ENCODE data around the gene TMEM223. TPM values are rescaled to one million over a fixed set of nuclear protein-coding genes. Genes with fewer than 3 reads are reported as not detected.
A peak's percentile ranks its signal among the peaks of the same experiment; 100 is the strongest.
"Not testable (repeated sequence)": the region's sequence is repeated elsewhere in the genome, so short reads cannot be mapped to it uniquely, and the experiment has no call there.

TMEM223 gene
- total RNA-seq, 1 donor from 2014 or later, result 13.5 TPM

GRCh38 chr11:62801071-62801470, 9.3 kb upstream of the TMEM223 start:
- DNase-seq (ENCODE audit: low read depth in 2 of 2), result no peak

DNA sequence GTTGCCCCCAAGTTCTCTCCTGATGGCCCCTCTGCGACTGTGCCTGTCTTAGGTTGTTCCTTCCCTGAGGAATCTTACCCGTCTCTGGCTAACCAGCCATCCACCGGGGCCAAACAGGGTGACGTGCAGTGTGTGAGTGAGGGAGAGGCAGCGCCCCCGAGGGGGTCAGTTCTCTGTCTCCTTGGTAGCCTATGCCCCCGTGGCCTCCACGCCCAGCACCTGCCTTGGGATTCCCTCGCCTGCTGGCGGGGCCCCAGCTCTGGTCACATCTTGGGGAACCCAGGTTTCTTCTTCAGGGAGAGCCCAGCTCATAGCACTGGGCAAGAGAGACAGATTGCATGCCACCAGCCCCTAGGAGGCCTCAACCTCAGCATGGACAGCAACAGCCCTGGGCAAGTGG, 7.7 kb upstream of the TMEM223 start:
- no peak for DNase-seq (ENCODE audit: low read depth in 2 of 2)

GRCh38 chr11:62796281-62796680, 4.5 kb upstream of the TMEM223 start:
- DNase-seq (ENCODE audit: low read depth in 2 of 2), result no peak

DNA sequence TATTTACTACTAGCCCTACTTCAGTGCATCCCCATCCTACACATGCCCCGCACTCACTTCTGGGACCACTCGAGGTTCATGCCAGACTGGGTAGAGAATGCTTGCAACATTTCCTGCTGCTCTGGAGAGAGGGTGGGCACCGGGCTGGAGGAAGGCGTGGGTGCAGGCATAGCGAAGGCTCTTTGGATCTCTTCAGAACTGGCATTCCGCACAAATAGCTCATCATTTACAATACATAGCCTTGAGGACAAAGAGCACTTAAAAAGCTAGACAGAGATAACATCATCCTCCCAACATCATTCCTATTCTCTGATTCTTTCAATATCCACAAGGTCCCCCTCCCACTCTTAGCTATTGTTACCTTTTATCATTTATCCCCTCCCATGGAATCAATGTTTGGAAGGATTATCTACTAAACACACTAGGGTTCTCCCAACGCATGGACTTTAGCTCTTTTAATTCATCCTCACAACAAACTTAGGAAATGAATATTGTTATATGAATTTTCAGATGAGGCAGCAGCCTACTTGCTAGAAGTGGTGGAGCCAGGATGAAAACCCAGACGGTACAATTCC, 2.5 kb upstream of the TMEM223 start:
- DNase-seq (ENCODE audit: low read depth in 2 of 2), result no peak

DNA sequence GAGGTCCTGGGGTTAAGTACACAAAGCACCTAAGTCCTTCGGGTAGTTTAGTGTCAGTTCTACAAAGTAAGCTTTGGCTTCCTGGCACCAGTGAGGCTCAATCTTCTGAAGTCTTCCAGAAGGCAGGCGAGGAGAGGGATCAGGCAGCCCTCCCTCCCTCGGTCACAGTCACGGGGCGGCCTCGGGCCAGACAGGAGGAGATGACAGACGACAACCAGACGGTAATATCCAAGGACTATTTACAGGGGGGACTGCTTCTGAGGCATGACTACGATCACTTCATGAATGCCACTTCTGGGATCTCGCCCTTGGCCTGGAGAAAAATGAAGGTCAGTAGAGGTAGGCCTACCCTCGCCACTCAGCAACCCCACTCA, 383 bp upstream of the TMEM223 start:
- peak in 1 of 2 donors; percentile 14 for DNase-seq (ENCODE audit: low read depth in 2 of 2)

- DNase-seq (ENCODE audit: low read depth in 2 of 2), result no peak
These were observed 2.2 kb downstream of the TMEM223 start for GRCh38 chr11:62789576-62789975.

DNA sequence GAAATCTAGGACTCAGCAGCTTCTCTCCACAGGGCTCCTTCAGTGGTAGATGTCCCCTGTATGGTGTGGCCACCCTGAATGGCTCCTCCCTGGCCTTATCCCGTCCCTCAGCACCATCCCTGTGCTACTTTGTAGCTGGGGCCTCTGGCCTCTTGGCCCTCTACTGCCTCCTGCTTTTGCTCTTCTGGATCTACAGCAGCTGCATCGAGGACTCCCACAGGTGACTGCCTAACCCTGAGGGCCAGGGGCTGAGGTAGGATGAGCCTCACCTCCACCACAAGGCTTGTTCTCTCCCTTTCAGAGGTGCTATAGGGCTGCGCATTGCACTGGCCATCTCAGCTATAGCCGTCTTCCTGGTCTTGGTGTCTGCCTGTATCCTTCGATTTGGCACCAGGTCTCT, 2.8 kb downstream of the TMEM223 start:
- DNase-seq (ENCODE audit: low read depth in 2 of 2), result no peak

DNA sequence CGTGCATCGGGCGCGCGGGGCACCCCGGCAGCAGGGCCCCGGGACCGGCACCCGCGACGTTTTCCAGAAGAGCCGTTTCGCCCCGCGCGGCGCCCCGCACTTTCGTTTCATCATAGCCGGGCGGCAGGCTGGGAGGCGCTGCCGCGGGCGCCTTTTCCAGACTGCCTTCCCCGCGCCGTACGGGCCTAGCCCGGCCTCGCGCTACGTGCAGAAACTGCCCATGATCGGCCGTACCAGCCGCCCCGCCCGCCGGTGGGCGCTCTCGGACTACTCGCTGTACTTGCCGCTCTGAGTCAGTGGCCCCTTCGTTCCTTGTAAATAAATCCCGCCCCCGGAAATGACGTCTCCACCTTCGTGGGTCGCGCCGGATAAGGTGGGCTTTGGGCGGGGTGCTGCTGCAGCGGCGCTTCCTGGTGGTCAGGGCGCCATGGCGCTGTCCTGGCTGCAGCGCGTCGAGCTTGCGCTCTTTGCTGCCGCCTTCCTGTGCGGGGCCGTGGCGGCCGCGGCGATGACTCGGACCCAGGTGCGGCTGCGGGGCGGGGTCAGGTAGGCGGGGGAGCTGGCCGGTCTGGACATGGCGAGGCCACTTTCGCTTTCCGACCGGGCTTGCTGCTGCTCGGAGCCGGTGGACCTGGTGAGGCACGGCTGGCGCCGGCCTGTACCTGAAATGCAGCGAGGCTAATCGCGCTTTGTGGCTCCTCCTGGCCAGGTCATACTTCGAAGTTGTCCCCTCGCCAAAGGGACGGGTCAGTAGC, 4.6 kb downstream of the TMEM223 start, which contains the start of gene TMEM179B:
Gene TMEM179B, plus strand, starts transcription at position 398 of the 755 bp plus-strand sequence. Its CDS starts 30 bp downstream, at position 428.
- DNase-seq (ENCODE audit: low read depth in 2 of 2), result peak; percentile 97 to 98

- peak; percentile 86 to 89 for DNase-seq (ENCODE audit: low read depth in 2 of 2)
These were observed 5.3 kb downstream of the TMEM223 start for GRCh38 chr11:62786318-62787004.

DNA sequence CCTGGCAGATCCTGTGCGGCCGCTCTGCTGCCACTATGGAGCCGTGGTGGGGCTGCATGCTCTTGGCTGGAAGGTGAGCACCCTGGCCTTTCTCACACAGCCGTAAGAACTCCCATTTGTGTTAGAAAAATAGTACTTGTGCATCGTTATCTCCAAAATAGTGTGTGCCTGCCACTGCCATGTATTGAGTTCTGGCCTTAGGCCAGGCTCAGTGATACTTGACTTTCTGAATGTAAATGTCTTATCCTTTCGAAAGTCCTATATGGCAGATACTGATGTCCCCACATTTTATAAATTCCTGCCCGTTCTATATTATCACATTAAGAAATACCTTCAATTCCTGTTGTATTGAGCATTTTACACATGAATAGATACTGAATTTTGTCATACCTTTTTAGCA, 9.1 kb downstream of the TMEM223 start:
- DNase-seq (ENCODE audit: low read depth in 2 of 2), result no peak

DNA sequence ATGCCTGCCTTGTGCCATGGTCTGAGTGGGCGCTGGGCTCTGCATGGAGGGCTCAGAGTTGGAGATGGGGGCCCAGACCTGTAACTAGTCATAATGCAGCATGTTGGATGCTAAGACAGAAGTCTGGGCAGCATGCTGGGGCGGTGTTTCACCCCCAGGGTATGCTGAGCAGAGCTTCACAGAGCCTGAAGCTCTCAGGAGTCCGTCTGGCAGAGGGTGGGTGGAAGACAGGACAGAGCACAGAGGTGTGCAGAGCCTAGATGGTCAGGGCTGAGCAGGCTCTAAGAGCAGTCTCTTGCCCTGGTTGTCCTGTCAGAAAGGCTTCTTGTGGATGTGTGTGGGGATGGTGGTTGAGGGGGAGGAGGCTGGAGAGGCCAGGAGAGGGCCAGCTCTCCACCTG, 13.4 kb downstream of the TMEM223 start:
- no peak for DNase-seq (ENCODE audit: low read depth in 2 of 2)

DNA sequence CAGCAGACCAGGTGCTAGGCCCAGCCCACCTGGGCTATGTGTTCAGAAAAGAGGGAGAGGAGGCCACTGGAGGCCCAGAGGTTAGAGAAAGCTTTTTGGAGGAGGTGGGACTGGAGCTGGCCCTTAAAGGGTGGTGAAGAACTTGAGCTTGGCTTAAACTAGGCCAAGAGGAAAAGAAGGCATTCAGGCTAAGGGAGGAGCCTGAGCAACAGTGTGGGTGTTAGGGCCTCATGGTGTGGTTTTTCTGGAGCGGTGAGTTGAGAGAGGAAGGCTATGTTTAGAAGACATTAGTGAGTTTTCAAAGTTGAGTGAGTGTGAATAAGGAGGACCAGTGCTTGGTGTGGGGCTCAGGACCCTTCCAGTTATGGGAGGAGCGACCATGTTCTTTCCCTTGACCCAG, 14.4 kb downstream of the TMEM223 start:
- DNase-seq (ENCODE audit: low read depth in 2 of 2), result no peak

DNA sequence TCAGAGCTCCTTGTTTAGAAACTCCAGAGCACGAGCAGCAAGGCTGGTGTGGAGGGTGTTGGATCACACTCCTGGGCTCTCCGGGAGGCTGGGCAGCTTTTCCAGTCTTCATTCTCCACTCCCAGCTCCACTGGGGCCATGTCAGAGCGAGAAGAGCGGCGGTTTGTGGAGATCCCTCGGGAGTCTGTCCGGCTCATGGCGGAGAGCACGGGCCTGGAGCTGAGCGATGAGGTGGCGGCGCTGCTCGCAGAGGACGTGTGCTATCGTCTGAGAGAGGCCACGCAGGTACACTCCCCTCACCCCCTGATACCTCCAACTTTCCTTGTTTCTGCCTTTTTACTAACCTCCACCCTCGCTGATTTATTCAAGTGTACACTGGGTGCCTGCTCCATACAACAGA, 16.2 kb downstream of the TMEM223 start:
- DNase-seq (ENCODE audit: low read depth in 2 of 2), result no peak

- peak; percentile 20 to 57 for DNase-seq (ENCODE audit: low read depth in 2 of 2)
These were observed 17.4 kb downstream of the TMEM223 start for GRCh38 chr11:62774407-62774806.

DNA sequence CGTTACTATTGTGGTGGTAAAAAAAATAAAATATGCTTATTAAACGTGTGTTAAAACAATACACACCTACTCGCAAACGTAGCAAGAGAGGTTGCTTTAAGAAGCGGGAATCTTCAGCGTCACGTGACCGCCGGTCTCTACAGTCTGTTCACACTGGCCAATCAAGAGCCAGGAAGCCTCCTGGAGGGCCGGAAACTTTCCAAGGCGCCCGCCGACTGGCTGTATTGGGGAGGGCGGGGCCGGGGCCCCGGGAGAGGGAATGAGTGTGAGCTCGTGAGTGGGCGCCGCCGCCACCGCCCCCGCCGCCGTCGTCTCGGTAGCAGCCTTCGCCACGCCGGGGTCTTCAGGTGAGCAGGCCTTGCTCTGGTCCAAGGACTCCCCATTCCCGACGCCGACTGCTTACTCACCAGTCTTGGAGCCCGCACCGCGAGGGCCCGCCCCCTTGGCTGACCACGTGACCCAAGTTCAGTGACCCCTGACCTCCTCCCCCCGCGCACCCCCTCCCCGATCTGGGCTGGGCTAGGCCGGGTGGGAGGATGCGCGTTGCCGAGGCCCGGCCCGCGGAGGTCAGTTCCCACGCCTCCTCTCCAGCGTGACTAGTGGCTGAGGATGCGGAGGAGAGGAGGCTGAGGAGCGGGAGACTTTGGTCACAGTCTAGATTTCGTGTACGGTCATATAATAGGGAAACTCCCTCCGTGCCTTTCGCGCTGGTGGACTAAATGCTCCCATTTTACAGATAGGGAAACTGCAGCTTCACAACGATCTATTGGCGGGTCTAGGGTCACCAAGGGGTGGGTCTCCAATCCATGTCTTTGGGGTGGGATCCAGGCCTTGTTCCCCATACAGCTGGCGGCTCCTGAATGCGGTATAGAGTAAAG, 20.4 kb downstream of the TMEM223 start, which contains the start of gene TAF6L:
Gene TAF6L, plus strand, starts transcription at position 253 of the 878 bp plus-strand sequence. CDS start 4,388 bp downstream, outside the sequence.
- DNase-seq (ENCODE audit: low read depth in 2 of 2), result peak; percentile 95 to 98

GRCh38 chr11:62770778-62771143, 21.0 kb downstream of the TMEM223 start:
- DNase-seq (ENCODE audit: low read depth in 2 of 2), result peak in 1 of 2 donors; percentile 59

DNA sequence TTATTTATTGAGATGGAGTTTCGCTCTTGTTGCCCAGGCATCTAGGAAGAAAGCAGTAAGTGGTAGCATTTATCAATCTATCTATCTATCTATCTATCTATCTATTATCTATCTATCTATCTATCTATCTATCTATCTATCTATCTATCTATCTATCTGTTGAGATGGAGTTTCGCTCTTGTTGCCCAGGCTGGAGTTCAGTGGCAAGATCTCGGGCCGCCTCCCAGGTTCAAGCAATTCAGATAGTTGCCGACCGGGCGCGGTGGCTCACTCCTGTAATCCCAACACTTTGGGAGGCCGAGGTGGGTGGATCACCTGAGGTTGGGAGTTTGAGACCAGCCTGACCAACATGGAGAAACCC, 31.0 kb downstream of the TMEM223 start:
- DNase-seq (ENCODE audit: low read depth in 2 of 2), result not testable (repeated sequence)

DNA sequence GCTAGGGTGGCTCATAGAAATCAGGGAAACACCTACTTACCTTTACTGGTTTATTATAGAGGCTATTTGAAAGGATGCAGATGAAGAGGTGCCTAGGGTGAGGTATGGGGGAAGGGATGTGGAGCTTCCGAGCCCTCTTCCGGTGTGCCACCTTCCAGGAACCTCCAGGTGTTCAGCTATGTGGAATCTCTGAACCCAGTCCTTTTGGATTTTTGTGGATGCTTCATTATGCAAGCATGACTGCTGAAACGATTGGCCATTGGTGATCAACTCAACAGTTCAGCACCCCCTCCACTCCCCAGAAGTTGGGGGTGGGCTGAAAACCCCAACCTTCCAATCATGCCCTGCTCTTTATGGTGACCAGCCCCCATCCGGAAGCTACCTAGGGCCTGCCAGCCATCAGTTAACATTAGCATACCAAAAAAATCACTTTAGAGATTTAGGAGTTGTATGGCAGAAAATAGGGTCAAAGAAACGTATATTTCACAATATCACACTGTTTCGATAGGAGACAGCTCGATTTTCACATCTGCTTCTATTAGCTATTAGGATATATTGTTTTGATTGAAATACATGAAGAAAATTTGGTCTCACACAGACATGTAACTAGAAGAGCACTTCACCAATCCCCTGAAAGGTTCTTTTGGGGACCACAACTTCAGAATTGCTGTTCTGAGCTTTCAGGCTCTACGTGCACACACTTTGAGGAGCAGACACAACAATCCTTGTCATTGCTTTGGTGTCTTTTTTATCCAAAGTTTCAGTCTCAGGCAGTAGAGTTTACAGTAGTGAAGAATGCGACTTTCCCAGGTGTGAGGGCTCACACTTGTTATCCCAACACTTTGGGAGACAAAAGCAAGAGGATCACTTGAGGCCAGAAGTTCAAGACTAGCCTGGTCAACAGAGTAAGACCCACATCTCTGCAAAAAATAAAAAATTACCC, 33.7 kb downstream of the TMEM223 start:
- no peak for DNase-seq (ENCODE audit: low read depth in 2 of 2)

GRCh38 chr11:62755086-62755615, 36.7 kb downstream of the TMEM223 start:
- no peak for DNase-seq (ENCODE audit: low read depth in 2 of 2)
